ENCODE data around the gene PCDHGA12. TPM values are rescaled to one million over a fixed set of nuclear protein-coding genes. Genes with fewer than 3 reads are reported as not detected.

The PCDHGA12 gene
- total RNA-seq, 2 experiments from 2014 or later = not detected

- ChIA-PET POLR2A (no interaction called here), CTCF (interaction anchor here (1.1 kb wide), 2 partner anchors 9 to 59 kb away, joined by 3 to 4 read pairs; partner anchors contain the start of gene PCDHGA11)
- no peak overlapping the region for H3K27ac Mint-ChIP-seq
- DNase-seq = no peak
- peaks cover 82% of the 10 kb centered on the region for H3K27me3 Mint-ChIP-seq
- no peak overlapping the region for H3K4me3 Mint-ChIP-seq
- H3K9me3 Mint-ChIP-seq = no peaks in the 10 kb centered on the region
- H3K36me3 Mint-ChIP-seq (ENCODE audit: low read depth) = peaks cover 7% of the 10 kb centered on the region
- H3K4me1 Mint-ChIP-seq = peaks cover 19% of the 10 kb centered on the region
Observed at GRCh38 chr5:141479776-141480175, 49.5 kb downstream of the PCDHGA12 start.

Other genes with a start within 250 kb of the PCDHGA12 start
- gene PCDHB16, start 248.1 kb upstream of the PCDHGA12 start, total RNA-seq = not detected
- gene PCDHB9, start 243.3 kb upstream of the PCDHGA12 start, total RNA-seq = not detected
- gene PCDHB10, start 238.2 kb upstream of the PCDHGA12 start, total RNA-seq = not detected
- gene PCDHB11, start 230.9 kb upstream of the PCDHGA12 start, total RNA-seq = not detected
- not detected for gene PCDHB12, start 221.8 kb upstream of the PCDHGA12 start, total RNA-seq
- gene PCDHB13, start 216.6 kb upstream of the PCDHGA12 start, total RNA-seq = not detected
- not detected for gene PCDHB14, start 207.2 kb upstream of the PCDHGA12 start, total RNA-seq
- gene PCDHB15, start 185.1 kb upstream of the PCDHGA12 start, total RNA-seq = not detected
- under 1 TPM; 0.42 to 0.52 TPM for gene SLC25A2, start 126.5 kb upstream of the PCDHGA12 start, total RNA-seq
- 10 to 100 TPM; 62.1 to 63.3 TPM for gene TAF7, start 109.7 kb upstream of the PCDHGA12 start, total RNA-seq
- gene PCDHGA1, start 100.0 kb upstream of the PCDHGA12 start, total RNA-seq = under 1 TPM; 0.04 to 0.05 TPM
- gene PCDHGA2, start 91.7 kb upstream of the PCDHGA12 start, total RNA-seq = not detected
- not detected for gene PCDHGA3, start 86.7 kb upstream of the PCDHGA12 start, total RNA-seq
- not detected for gene PCDHGB1, start 80.4 kb upstream of the PCDHGA12 start, total RNA-seq
- gene PCDHGA4, start 75.5 kb upstream of the PCDHGA12 start, total RNA-seq = not detected
- under 1 TPM; 0.08 to 0.10 TPM for gene PCDHGB2, start 70.5 kb upstream of the PCDHGA12 start, total RNA-seq
- under 1 TPM in 1 of 2 experiments, not detected in 1; 0.05 TPM for gene PCDHGA5, start 66.3 kb upstream of the PCDHGA12 start, total RNA-seq
- gene PCDHGB3, start 60.3 kb upstream of the PCDHGA12 start, total RNA-seq = under 1 TPM in 1 of 2 experiments, not detected in 1; 0.12 TPM
- not detected for gene PCDHGA6, start 56.6 kb upstream of the PCDHGA12 start, total RNA-seq
- gene PCDHGA7, start 47.8 kb upstream of the PCDHGA12 start, total RNA-seq = not detected
- gene PCDHGB4, start 42.8 kb upstream of the PCDHGA12 start, total RNA-seq = not detected
- not detected for gene PCDHGA8, start 37.9 kb upstream of the PCDHGA12 start, total RNA-seq
- not detected for gene PCDHGB5, start 32.6 kb upstream of the PCDHGA12 start, total RNA-seq
- not detected for gene PCDHGA9, start 27.7 kb upstream of the PCDHGA12 start, total RNA-seq
- under 1 TPM in 1 of 2 experiments, not detected in 1; 0.04 TPM for gene PCDHGB6, start 22.5 kb upstream of the PCDHGA12 start, total RNA-seq
- not detected for gene PCDHGA10, start 17.5 kb upstream of the PCDHGA12 start, total RNA-seq
- under 1 TPM in 1 of 2 experiments, not detected in 1; 0.07 TPM for gene PCDHGB7, start 12.8 kb upstream of the PCDHGA12 start, total RNA-seq
- not detected for gene PCDHGA11, start 9.5 kb upstream of the PCDHGA12 start, total RNA-seq
- not detected for gene PCDHGC3, start 45.5 kb downstream of the PCDHGA12 start, total RNA-seq
- gene PCDHGC4, start 54.5 kb downstream of the PCDHGA12 start, total RNA-seq = not detected
- gene PCDHGC5, start 58.6 kb downstream of the PCDHGA12 start, total RNA-seq = not detected
- 100 to 1,000 TPM; 297 to 302 TPM for gene DIAPH1, start 188.5 kb downstream of the PCDHGA12 start, total RNA-seq
- 10 to 100 TPM; 70.2 to 73.9 TPM for gene HDAC3, start 206.3 kb downstream of the PCDHGA12 start, total RNA-seq
- 10 to 100 TPM; 25.1 to 26.9 TPM for gene RELL2, start 206.5 kb downstream of the PCDHGA12 start, total RNA-seq
- gene FCHSD1, start 220.9 kb downstream of the PCDHGA12 start, total RNA-seq = 10 to 100 TPM; 58.0 to 59.3 TPM